GM18867 (cell line): ENCODE data around the gene SERPINA6.
"Not testable (repeated sequence)": the region's sequence is repeated elsewhere in the genome, so short reads cannot be mapped to it uniquely, and the experiment has no call there.

Experiments used
- ATAC-seq: cut with Tn5 transposase; IDR thresholded peaks from one replicate; pipeline ENCODE4 v1.9.1; 2021; ENCODE audit warnings: mild to moderate bottlenecking, moderate library complexity; ENCODE audit not compliant: unreplicated experiment

The SERPINA6 gene

GRCh38 chr14:94295360-94296180 is 27.6 kb downstream of the SERPINA6 start:
- ATAC-seq: no peak

DNA sequence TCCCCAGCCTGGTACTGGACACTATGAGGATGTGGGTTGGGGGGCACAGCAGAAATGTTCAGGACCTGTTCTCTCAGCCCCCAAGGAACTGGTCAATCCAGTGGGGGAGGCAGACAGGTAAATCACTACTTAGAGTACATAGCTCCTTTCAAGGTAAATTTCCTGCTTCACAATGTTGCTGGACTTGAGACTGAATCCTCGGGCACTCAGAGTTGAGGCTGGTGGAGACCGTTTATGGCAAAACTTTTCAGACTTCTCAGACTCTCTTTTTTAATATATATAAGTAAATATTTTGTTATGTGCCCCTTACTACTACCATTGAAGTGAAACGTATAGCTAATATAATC is 29.6 kb downstream of the SERPINA6 start:
- no peak for ATAC-seq

DNA sequence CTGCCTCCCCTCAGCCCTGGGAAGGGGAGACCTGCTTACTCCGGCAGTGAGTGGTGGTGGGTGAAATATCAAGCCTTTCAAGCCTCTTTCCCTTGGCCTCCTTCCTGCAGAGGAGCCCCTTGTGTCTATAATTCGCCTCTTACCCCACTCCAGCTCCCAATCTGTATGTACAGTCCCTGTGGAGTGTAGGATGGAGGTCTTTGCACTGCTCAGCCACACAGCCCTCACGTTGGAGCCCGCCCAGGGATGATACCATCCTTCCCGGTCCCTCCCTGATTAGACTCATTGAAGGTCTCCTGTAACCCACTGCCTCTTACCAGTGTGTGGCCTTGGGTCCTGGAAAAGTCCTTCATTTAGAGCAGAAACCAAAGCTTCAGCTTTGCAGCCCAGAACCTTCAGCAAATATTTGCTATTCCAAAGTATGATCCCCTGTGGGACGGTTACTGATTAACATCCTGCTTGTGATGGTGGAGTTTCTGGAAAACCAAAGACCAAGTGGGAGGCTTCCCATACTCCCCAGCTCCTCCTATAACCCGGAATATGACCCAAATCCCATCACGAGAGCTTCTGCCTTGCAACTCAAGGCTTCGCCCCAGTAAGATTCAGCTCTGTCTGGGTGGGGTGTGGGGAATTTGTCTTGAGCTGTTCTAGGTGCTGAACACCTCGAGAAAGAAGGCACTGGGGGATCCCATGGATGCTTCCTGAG is 30.1 kb downstream of the SERPINA6 start, which contains the start of gene SERPINA10:
TSS of gene SERPINA10 (minus strand) at position 397 of the 706 bp plus-strand sequence. CDS start 2,675 bp downstream, outside the sequence.
- ATAC-seq: no peak

DNA sequence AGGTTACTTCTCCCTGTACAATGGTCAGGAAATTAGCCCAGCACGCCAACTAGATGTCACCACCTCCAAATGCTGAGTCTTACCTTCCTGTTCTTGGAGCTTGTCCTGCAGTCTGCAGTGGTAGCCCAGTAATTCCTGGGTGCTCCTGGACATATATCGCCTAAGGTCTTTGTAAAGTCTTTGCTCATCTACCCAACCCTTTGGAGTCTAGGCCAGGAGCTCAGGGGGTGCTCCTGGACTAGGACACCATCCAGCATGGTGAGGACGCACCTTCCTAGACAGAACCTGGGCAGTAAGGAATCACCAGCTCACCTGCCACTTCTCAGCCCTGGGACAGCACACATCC is 30.6 kb downstream of the SERPINA6 start:
- ATAC-seq: no peak

DNA sequence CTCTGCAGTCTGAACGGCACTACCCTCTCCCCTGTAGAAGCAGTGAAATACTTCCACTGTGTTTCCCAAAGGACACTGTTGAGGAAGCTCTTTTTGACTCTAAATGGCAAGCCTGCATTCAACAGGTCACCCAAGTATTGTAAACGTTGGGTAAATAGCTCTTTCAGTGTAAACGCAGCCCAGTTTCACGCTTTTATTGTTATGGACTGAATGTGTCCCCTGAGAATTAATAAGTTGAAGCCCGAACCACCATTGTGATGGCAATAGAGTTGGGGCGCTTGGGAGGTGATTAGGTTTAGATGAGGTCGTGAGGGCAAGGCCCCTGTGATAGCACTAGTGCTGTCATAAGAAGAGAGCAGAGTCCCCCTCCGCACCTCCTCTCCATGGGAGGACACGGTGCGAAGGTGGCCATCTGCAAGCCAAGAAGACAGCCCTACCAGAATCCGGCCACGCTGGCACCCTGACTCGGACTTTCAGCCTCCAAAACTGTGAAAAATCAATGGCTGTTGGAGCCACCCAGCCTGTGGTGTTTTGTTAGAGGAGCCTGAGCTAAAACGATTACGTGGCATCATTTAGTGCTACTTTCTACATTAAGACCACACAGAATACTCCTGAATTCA is 31.1 kb downstream of the SERPINA6 start:
- no peak for ATAC-seq

GRCh38 chr14:94291159-94291905 is 31.8 kb downstream of the SERPINA6 start:
- ATAC-seq: no peak

DNA sequence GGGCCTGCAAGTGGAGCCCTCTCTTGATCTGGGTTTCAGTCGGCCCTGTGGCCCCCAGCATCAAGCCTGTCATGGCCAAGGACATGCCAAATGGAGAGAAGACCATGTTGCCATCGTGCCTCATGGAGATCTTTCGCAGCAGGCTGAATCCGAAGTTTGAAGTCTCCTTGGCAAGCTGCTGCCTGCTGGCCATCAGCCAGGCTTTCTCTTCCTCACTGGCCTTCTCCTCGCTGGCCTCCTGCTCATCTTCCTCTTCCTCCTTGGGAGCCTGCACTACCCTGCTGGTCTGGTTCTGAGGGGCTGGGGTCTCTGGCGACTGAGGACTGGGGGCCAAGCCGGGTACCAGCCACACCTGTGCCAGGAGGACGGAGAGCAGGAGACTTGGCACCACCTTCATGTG is 32.9 kb downstream of the SERPINA6 start:
- ATAC-seq: no peak

GRCh38 chr14:94288610-94289465 is 34.3 kb downstream of the SERPINA6 start:
- ATAC-seq: no peak

GRCh38 chr14:94285158-94285557 is 38.0 kb downstream of the SERPINA6 start:
- ATAC-seq: no peak

DNA sequence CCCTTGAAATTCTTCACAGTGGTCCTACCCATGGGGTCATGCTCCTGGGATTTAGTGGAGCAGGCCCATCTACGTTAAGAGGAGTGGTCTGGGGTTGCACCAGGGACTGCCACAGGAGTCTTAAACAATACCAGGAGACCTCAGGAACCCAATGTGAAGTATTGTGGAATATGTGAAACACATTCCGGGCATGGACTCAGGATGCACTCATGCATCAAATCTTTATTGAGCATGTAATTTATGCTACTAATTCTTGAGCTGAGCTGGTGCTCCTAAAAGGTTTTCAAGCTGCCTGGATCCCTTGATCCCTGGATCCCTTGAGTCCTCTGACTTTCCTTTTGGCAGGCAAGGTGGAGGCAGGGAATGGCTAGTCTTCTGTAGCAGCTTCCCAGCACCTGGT is 38.9 kb downstream of the SERPINA6 start:
- ATAC-seq: no peak

GRCh38 chr14:94282991-94283723 is 40.0 kb downstream of the SERPINA6 start:
- no peak for ATAC-seq

DNA sequence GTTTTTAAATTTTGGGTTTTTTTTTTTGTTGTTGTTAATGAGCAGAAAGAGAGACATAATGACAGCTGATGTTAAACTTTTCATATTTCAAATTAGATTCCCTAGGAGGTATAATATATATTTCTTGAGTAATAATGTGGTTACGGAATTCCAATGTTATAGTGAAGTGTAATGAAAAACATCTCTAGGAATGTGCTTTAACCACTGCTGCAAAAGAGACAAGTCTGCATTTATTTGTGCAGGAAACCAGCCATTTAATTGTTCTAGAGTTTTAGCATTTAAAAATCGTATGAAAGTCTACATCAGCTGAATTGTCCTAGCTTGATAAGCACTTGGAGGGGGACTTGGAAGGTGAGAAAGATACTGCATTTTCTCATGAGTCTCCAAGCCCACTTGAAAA is 44.4 kb downstream of the SERPINA6 start:
- ATAC-seq: no peak

- not testable (repeated sequence) for ATAC-seq
Observed at GRCh38 chr14:94276898-94277561, 46.1 kb downstream of the SERPINA6 start.

DNA sequence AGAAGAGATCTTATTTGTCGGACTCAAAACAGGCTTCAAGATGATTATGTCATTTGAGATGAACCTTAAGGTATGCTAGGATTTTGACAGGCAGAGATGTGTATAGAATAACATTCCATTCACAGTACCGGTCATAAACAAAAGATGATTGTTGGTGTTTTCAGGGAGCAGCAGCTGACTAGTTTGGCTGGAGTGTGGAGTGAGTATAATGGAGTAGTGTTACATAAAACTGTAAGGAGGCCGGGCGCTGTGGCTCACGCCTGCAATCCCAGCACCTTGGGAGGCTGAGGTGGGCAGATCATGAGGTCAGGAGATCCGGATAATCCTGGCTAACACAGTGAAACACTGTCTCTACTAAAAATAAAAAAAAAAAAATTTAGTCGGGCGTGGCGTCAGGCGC is 54.0 kb downstream of the SERPINA6 start:
- no peak for ATAC-seq

GRCh38 chr14:94268582-94268981 is 54.6 kb downstream of the SERPINA6 start:
- not testable (repeated sequence) for ATAC-seq

DNA sequence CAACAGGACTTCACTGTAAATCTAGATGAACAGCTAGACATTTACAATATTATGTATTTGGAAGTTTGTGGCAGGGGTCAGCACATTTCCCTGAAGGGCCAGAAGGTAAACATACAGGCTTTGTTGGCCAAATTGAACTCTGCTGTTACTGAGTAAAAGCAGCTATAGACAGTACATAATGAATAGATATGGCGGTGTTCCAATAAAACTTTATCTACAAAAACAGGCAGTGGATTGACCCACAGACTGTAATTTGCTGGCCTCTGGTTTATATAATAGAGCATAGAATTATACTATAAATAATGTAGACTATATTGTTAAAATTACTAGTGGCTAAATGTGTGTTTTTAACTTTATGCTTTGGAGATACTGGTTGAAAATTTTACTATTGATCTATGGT is 55.8 kb downstream of the SERPINA6 start:
- ATAC-seq: no peak

GRCh38 chr14:94264195-94264594 is 58.9 kb downstream of the SERPINA6 start:
- ATAC-seq: not testable (repeated sequence)
